Measurements from ENCODE around the gene CPZ. TPM values are rescaled to one million over a fixed set of nuclear protein-coding genes. Genes with fewer than 3 reads are reported as not detected.

CPZ gene
- total and polyA plus RNA-seq, 2 experiments from 2014 or later = 24.6 to 37.3 TPM

GRCh38 chr4:8547912-8548730, 44.4 kb upstream of the CPZ start:
- no peak overlapping the region for H3K4me3 ChIP-seq
- H3K27me3 ChIP-seq (ENCODE audit: insufficient read depth) = no peaks in the 10 kb centered on the region
- no peak overlapping the region for H3K4me3 Mint-ChIP-seq
- H3K4me1 ChIP-seq (ENCODE audit: insufficient read depth) = peaks cover 9% of the 10 kb centered on the region
- H3K27me3 Mint-ChIP-seq (ENCODE audit: insufficient read depth, low read depth, poor library complexity) = peaks cover 19% of the 10 kb centered on the region
- H3K36me3 Mint-ChIP-seq (ENCODE audit: low read depth) = no peaks in the 10 kb centered on the region
- no peaks in the 10 kb centered on the region for H3K79me2 ChIP-seq (replicated peaks; ENCODE audit: insufficient read depth)
- H3K9me2 ChIP-seq (ENCODE audit: insufficient read depth) = no peaks in the 10 kb centered on the region
- no peaks in the 10 kb centered on the region; the same call in 2 of the 3 replicates for H3K9me3 Mint-ChIP-seq
- H3K4me1 Mint-ChIP-seq = peaks cover 20% of the 10 kb centered on the region
- no peak overlapping the region for H3K4me2 ChIP-seq
- ATAC-seq (no peak), DNase-seq (ENCODE audit: low spot score) (no peak)
- H3K36me3 ChIP-seq (ENCODE audit: insufficient read depth) = no peaks in the 10 kb centered on the region; the same call in 1 of the 2 replicates
- no peaks in the 10 kb centered on the region for H4K20me1 ChIP-seq (replicated peaks; ENCODE audit: insufficient read depth)
- no peak overlapping the region for H3K27ac ChIP-seq (ENCODE audit: low read depth)
- H3K27ac Mint-ChIP-seq = no peak overlapping the region; the same call in 1 of the 2 replicates
- no peaks in the 10 kb centered on the region for H3F3A ChIP-seq (replicated peaks; ENCODE audit: low read depth)
- no peak overlapping the region for H2AFZ ChIP-seq
- TF ChIP-seq NANOG (IDR thresholded peaks at IDR 0.05; ENCODE audit: borderline replicate concordance) (no peak), ZNF331 (CRISPR knock-in tag; IDR thresholded peaks at IDR 0.05; ENCODE audit: low read depth) (no peak), EZH2 (IDR thresholded peaks at IDR 0.05; ENCODE audit: low read depth, unreplicated experiment) (no peak), ETS1 (IDR thresholded peaks at IDR 0.05) (no peak), EZH2phosphoT487 (IDR thresholded peaks at IDR 0.05; ENCODE audit: unreplicated experiment) (no peak), REST (IDR thresholded peaks at IDR 0.05; ENCODE audit: unreplicated experiment) (no peak)

- H3K27me3 ChIP-seq (ENCODE audit: insufficient read depth) = no peaks in the 10 kb centered on the region
- H3K4me3 Mint-ChIP-seq = no peak overlapping the region
- H3K27ac ChIP-seq (ENCODE audit: low read depth) = no peak overlapping the region
- H4K20me1 ChIP-seq (replicated peaks; ENCODE audit: insufficient read depth) = no peaks in the 10 kb centered on the region
- peaks cover 19% of the 10 kb centered on the region for H3K4me1 Mint-ChIP-seq
- ATAC-seq = no peak
- H3K4me1 ChIP-seq (ENCODE audit: insufficient read depth) = peaks cover 9% of the 10 kb centered on the region
- H3K36me3 Mint-ChIP-seq (ENCODE audit: low read depth) = no peaks in the 10 kb centered on the region
- peaks cover 16% of the 10 kb centered on the region for H3K27me3 Mint-ChIP-seq (ENCODE audit: insufficient read depth, low read depth, poor library complexity)
- H3K27ac Mint-ChIP-seq = no peak overlapping the region
- H3K9me2 ChIP-seq (ENCODE audit: insufficient read depth) = no peaks in the 10 kb centered on the region
- DNase-seq (ENCODE audit: low spot score) = no peak
- H3F3A ChIP-seq (replicated peaks; ENCODE audit: low read depth) = no peaks in the 10 kb centered on the region
- no peak for TF ChIP-seq ZNF114 (CRISPR knock-in tag; IDR thresholded peaks at IDR 0.05)
- TF ChIP-seq ZNF331 (CRISPR knock-in tag; IDR thresholded peaks at IDR 0.05; ENCODE audit: low read depth) = no peak
- TF ChIP-seq CTCF (conservative IDR thresholded peaks at IDR 0.05; ENCODE audit: low read depth in 2 of 2) = no peak
- no peak for TF ChIP-seq POLR2AphosphoS5 (IDR thresholded peaks at IDR 0.05; ENCODE audit: low read depth)
- TF ChIP-seq STAT1 (IDR thresholded peaks at IDR 0.05; ENCODE audit: unreplicated experiment) = no peak
- TF ChIP-seq REST (IDR thresholded peaks at IDR 0.05; ENCODE audit: unreplicated experiment) = no peak
- no peaks in the 10 kb centered on the region; the same call in 2 of the 3 replicates for H3K9me3 Mint-ChIP-seq
- H3K4me2 ChIP-seq = no peak overlapping the region
- no peak overlapping the region for H2AFZ ChIP-seq
- no peaks in the 10 kb centered on the region for H3K79me2 ChIP-seq (replicated peaks; ENCODE audit: insufficient read depth)
- H3K36me3 ChIP-seq (ENCODE audit: insufficient read depth) = no peaks in the 10 kb centered on the region; the same call in 1 of the 2 replicates
- H3K4me3 ChIP-seq = no peak overlapping the region
These were observed 43.7 kb upstream of the CPZ start for GRCh38 chr4:8548731-8549351.

Measured in GM23338 (cell line).